OCI-LY1 (cell line): ENCODE results near the gene SMCO3.

Experiments
- H2AFZ ChIP-seq: fragments of 200-600 bp; sonication (generic), shearing (Covaris generic); 2 replicates; pipeline ENCODE4 v1.6.0; 2014; ENCODE audit warnings: antibody characterized with exemption, mild to moderate bottlenecking, low read length
- H3F3A ChIP-seq: fragments of 200-600 bp; sonication (generic), shearing (Covaris generic); 2 replicates; pipeline ENCODE4 v1.6.0; 2014; ENCODE audit warnings: mild to moderate bottlenecking, antibody characterized with exemption, low read length, moderate library complexity; ENCODE audit not compliant: insufficient read depth
- H3K27ac ChIP-seq: fragments of 200-600 bp; sonication (generic); 2 replicates; pipeline ENCODE4 v1.5.1; 2014; ENCODE audit warnings: low read length, mixed run types, mild to moderate bottlenecking, low read depth; ENCODE audit not compliant: poor library complexity, severe bottlenecking
- H3K27me3 ChIP-seq: fragments of 200-600 bp; sonication (generic); 2 replicates; pipeline ENCODE4 v1.6.0; 2014; ENCODE audit warnings: antibody characterized with exemption, mild to moderate bottlenecking, low read length, moderate library complexity; ENCODE audit not compliant: insufficient read depth
- H3K36me3 ChIP-seq: fragments of 200-600 bp; sonication (generic); 2 replicates; pipeline ENCODE4 v1.6.1; 2014; ENCODE audit warnings: mild to moderate bottlenecking, antibody characterized with exemption, low read length, moderate library complexity, mixed read lengths; ENCODE audit not compliant: insufficient read depth
- H3K4me1 ChIP-seq: fragments of 200-600 bp; sonication (generic); 2 replicates; pipeline ENCODE4 v1.5.1; 2014; ENCODE audit warnings: mild to moderate bottlenecking, low read length, moderate library complexity; ENCODE audit not compliant: insufficient read depth, severe bottlenecking
- H3K4me2 ChIP-seq: fragments of 200-600 bp; sonication (generic), shearing (Covaris generic); 2 replicates; pipeline ENCODE4 v1.6.1; 2014; ENCODE audit warnings: low read length
- H3K4me3 ChIP-seq: fragments of 200-600 bp; sonication (generic); 2 replicates; pipeline ENCODE4 v1.5.1; 2014; ENCODE audit warnings: low read length, low read depth, mild to moderate bottlenecking, mixed read lengths; ENCODE audit not compliant: poor library complexity, severe bottlenecking
- H3K79me2 ChIP-seq: fragments of 200-600 bp; shearing (Covaris generic); 2 replicates; pipeline ENCODE4 v1.6.1; 2016; ENCODE audit warnings: mixed run types, low read length, mixed read lengths; ENCODE audit not compliant: insufficient read depth
- H3K9ac ChIP-seq: fragments of 200-600 bp; sonication (generic), shearing (Covaris generic); 2 replicates; pipeline ENCODE4 v1.6.1; 2014; ENCODE audit warnings: mild to moderate bottlenecking, low read length, mixed read lengths
- H3K9me2 ChIP-seq: fragments of 200-600 bp; sonication (generic), shearing (Covaris generic); 2 replicates; pipeline ENCODE4 v1.6.1; 2014; ENCODE audit warnings: low read depth, mild to moderate bottlenecking, low read length, mixed read lengths
- H3K9me3 ChIP-seq: fragments of 200-600 bp; shearing (Covaris generic); 2 replicates; pipeline ENCODE4 v1.6.1; 2014; ENCODE audit warnings: low read length, mixed read lengths
- H4K20me1 ChIP-seq: fragments of 200-600 bp; sonication (generic), shearing (Covaris generic); 2 replicates; pipeline ENCODE4 v1.6.0; 2016; ENCODE audit warnings: mild to moderate bottlenecking, low read length; ENCODE audit not compliant: insufficient read depth
- CTCF ChIP-seq: fragments of 200-600 bp; sonication (generic), shearing (Covaris generic); IDR thresholded peaks from 2 replicates; pipeline ENCODE4 v1.5.1; 2017; ENCODE audit warnings: mild to moderate bottlenecking, antibody characterized with exemption, low read length, moderate library complexity, mixed read lengths
- EZH2 ChIP-seq: fragments of 200-600 bp; sonication (generic), shearing (Covaris generic); IDR thresholded peaks from 2 replicates; pipeline ENCODE4 v1.8.0; 2017; ENCODE audit warnings: borderline replicate concordance, mixed run types, mild to moderate bottlenecking, antibody characterized with exemption, low read length, moderate library complexity, mixed read lengths

SMCO3 gene

GRCh38 chr12:14756334-14757143 lies 57.4 kb downstream of the SMCO3 start:
- Histone ChIP-seq H4K20me1 (no peaks in the 10 kb centered on the region), H2AFZ (no peak overlapping the region), H3K9ac (no peak overlapping the region), H3K27me3 (no peaks in the 10 kb centered on the region), H3K9me3 (no peaks in the 10 kb centered on the region), H3K4me1 (no peaks in the 10 kb centered on the region), H3K9me2 (no peaks in the 10 kb centered on the region), H3K36me3 (no peaks in the 10 kb centered on the region), H3K4me3 (no peak overlapping the region), H3F3A (no peaks in the 10 kb centered on the region), H3K4me2 (no peak overlapping the region), H3K79me2 (no peaks in the 10 kb centered on the region), H3K27ac (no peak overlapping the region)
- TF ChIP-seq EZH2, result no peak
- TF ChIP-seq CTCF, result peak; percentile 62; the same call in 1 of the 2 replicates
